Sigmoid colon (tissue), 4 donors: ENCODE results near the gene THBS1.

Experiments used
- EP300 ChIP-seq, 4 donors: sonication (generic); formaldehyde crosslinking; IDR thresholded peaks; one replicate each; pipeline ENCODE4 v1.6.1; 2017; ENCODE audit warnings: antibody characterized with exemption in 4 of 4
- POLR2A ChIP-seq, 2 donors: fragments of 450-650 bp; IDR thresholded peaks; one replicate each; pipeline ENCODE4 v1.6.1; 2016; ENCODE audit warnings: antibody characterized with exemption in 2 of 2, mild to moderate bottlenecking in 2 of 2, moderate library complexity in 2 of 2
- POLR2AphosphoS5 ChIP-seq, 4 donors: sonication (generic); formaldehyde crosslinking; IDR thresholded peaks; one replicate each; pipeline ENCODE4 v1.6.1; 2017; ENCODE audit warnings: antibody characterized with exemption in 4 of 4
- TF ChIP-seq, protein P1 (sequence below), 4 experiments: fragments of 450-650 bp in 3 of 4; fragments of 200-600 bp in 1 of 4; IDR thresholded peaks; one replicate each; pipeline ENCODE4 v1.5.1; 2016 to 2019; ENCODE audit warnings: antibody characterized with exemption in 4 of 4, mild to moderate bottlenecking in 3 of 4, moderate library complexity in 2 of 4

- TF ChIP-seq POLR2A (IDR thresholded peaks at IDR 0.05) (no peak), POLR2AphosphoS5 (IDR thresholded peaks at IDR 0.05) (no peak), EP300 (IDR thresholded peaks at IDR 0.05) (no peak)
- TF ChIP-seq, protein P1, sequence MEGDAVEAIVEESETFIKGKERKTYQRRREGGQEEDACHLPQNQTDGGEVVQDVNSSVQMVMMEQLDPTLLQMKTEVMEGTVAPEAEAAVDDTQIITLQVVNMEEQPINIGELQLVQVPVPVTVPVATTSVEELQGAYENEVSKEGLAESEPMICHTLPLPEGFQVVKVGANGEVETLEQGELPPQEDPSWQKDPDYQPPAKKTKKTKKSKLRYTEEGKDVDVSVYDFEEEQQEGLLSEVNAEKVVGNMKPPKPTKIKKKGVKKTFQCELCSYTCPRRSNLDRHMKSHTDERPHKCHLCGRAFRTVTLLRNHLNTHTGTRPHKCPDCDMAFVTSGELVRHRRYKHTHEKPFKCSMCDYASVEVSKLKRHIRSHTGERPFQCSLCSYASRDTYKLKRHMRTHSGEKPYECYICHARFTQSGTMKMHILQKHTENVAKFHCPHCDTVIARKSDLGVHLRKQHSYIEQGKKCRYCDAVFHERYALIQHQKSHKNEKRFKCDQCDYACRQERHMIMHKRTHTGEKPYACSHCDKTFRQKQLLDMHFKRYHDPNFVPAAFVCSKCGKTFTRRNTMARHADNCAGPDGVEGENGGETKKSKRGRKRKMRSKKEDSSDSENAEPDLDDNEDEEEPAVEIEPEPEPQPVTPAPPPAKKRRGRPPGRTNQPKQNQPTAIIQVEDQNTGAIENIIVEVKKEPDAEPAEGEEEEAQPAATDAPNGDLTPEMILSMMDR (IDR thresholded peaks at IDR 0.05): no peak
These were observed 48.5 kb downstream of the THBS1 start for GRCh38 chr15:39629371-39629770.
